Measurements from ENCODE around the gene PRKCD.
"Not testable (repeated sequence)": the region's sequence is repeated elsewhere in the genome, so short reads cannot be mapped to it uniquely, and the experiment has no call there.

PRKCD gene

DNA sequence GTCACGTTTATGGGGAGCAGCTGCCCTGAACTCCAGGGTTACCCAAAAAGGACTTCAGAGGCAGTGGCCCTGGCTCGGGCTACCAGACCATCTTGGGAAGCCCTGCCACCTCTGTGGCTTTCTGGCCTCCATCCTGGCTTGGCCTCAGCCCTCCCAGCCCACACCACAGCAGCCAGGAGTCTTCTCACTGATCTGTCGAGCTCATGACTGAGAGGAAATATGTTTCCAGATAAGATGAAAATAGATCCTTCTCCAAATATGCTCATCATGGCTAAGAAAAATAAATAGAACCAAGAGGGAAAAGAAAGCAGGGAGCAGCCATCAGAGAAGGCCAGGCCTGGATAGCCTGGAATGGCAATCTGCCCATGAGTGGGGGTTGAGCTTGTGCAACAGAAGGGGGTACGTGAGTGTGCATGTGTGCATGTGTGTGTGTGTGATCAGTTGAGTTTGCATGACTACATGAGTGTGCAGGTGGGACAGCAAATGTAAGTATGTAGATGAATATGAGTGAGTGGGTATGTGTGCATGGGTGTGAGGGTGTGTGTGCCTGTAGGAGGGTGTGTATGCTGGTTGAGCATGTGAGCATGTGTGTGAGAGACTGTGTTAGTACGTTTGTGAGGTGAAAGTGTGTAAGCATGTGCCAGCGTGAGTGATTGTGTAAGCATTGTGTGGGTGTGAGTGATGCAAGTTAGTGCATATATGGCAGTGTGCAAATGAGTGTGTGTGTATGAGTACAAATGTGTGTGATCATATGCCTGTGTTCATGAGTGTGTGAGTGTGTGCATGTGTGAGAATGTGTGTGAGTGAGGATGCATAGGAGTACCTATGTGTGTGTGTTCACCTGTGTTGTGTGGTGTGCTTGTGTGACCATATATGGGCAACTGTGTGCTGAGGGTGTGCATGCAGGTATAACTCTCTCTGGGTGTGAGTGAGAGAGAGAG, 20.8 kb upstream of the PRKCD start:
- no peak for DNase-seq (ENCODE audit: low read depth in 2 of 2)

DNA sequence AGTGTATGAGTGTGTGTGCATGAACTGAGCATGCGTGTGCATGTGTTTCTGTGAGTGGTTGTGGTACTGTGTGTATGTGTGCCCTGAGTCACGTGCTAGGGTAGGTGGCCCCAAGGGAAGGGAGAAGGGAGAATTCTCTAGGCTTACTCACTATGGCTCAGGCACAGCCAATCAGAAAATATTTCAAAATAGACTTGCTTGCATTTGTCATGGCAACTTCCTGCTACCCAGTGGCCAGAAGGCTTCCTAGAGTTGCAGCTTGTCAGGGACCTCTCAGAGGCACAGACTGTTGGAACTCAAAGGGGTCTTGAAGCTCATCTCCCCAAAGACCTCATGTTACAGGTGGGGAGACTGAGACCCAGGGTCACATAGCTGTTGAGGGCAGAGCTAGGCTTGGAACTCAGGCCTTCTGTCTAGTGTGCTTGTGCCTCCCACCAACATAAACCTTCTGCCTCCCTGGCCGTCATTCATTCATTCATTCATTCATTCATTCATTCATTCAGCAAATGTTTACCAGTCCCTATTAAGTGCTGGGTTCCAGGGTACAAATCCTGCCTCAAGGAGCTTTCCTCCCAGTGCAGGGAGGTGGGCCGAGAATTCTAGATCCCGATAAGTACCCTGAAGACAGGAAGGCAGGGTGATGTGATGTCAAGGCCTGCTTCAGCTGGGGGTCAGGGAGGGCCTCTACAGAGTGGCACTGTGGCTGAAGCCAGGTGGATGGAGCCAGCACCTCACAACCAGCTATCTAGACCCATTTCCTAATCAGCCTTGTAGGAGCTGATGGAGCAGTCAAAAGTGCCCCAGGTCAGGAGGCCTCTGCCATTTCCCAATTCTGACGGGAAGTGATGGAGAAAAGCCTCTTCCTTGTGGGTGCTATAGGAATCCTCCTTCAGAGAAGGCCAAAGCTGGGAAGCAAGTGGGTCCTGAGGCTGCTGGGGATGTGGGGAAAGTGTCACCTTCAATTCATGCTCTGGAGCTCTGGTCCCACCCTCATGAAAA, 19.9 kb upstream of the PRKCD start:
- DNase-seq (ENCODE audit: low read depth in 2 of 2): no peak

GRCh38 chr3:53142986-53143385, 18.0 kb upstream of the PRKCD start:
- no peak for DNase-seq (ENCODE audit: low read depth in 2 of 2)

- DNase-seq (ENCODE audit: low read depth in 2 of 2): no peak
Measured at GRCh38 chr3:53144446-53144845, 16.6 kb upstream of the PRKCD start.

DNA sequence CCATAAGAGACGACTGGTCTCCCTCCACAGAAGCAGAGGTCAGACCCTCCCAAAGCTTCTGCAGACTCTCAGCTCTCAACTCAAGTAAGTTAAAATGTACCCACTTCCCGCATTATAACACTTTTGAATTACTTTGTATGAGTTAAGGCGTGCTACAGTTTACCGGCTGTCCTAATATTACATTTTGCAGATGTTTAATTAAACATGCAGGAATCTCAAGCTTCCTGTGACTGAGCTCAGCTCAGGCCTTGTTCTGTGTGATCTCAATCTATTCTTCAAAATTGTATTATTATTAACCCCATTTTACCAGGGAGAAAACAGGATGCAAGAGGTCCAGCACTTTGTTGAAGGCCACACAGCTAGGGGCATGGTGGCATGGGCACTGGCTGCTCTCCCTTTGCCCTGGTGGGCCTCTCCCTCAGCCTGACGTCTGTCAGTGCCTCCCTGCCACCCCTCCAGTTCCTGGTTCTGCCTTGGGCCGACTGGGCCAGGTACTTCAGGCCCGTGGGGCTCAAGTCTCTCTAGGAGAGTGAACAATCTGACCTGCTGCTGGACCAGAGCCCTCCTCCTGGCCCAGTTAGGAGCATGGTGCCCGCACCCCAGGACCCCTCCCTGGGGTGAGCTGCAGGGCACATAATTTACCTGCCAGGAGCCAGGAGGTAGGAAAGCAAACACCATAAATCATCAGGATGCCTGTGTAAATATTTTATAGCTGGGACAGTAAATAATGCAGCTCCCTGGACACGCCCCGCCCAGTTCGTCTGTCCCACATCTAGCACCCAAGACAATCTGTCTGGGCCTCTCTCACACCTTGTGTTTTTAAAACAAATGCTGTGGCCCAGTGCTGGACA, 15.9 kb upstream of the PRKCD start:
- DNase-seq (ENCODE audit: low read depth in 2 of 2): no peak

DNA sequence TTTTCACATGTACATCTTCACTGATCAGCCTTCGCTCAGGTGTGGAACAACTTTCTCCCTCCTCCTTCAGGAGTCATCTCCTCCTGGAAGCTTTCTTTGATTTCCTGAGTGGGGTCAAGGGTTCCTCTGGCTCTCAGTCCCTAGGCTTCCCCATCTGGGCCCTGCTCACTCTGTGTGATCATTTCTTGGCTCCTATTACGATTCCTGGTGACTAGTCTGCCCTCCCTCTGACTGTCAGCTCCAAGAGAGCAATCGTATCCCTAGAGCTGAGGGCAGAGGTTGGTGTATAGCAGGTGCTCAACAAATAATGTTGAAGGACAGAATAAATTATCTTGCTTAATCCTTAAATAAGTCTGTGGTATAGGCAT, 15.3 kb upstream of the PRKCD start:
- no peak for DNase-seq (ENCODE audit: low read depth in 2 of 2)

DNA sequence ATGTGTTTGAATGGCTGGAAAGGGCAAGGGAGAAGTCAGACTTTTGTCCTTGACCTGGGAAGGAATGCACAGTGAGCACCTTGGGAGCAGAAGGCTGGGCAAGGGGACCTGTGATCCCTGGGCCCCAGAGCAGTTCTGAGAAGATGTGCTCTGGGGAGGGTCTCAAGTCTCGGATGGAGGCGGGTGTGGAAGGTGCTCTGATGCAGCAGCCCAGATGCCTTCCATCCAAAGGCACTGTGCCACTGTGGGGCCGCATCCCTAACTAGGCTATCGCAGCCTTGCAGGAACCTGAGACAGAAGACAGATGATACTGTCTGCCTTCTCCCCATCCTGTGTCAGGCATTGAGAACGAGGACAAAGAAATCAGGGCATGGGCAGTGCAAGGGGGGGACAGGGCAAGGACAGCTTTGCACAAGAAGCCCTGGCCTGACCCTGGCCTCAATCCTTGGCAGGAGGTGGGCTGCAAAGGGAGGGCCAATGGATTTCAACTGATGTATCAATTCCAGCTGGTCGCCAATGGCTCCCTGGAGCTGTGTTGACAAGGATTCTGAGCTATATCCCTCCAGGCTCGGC, 14.6 kb upstream of the PRKCD start:
- DNase-seq (ENCODE audit: low read depth in 2 of 2): no peak

GRCh38 chr3:53147151-53147902, 13.7 kb upstream of the PRKCD start:
- no peak for DNase-seq (ENCODE audit: low read depth in 2 of 2)

- DNase-seq (ENCODE audit: low read depth in 2 of 2): no peak
Measured at GRCh38 chr3:53147903-53148400, 13.1 kb upstream of the PRKCD start.

GRCh38 chr3:53149006-53149690, 11.9 kb upstream of the PRKCD start:
- DNase-seq (ENCODE audit: low read depth in 2 of 2): no peak

GRCh38 chr3:53149699-53150098, 11.3 kb upstream of the PRKCD start:
- DNase-seq (ENCODE audit: low read depth in 2 of 2): no peak

GRCh38 chr3:53150247-53151085, 10.5 kb upstream of the PRKCD start:
- DNase-seq (ENCODE audit: low read depth in 2 of 2): no peak

GRCh38 chr3:53151086-53151438, 9.9 kb upstream of the PRKCD start:
- not testable (repeated sequence) for DNase-seq (ENCODE audit: low read depth in 2 of 2)

GRCh38 chr3:53151465-53151864, 9.5 kb upstream of the PRKCD start:
- DNase-seq (ENCODE audit: low read depth in 2 of 2): no peak

- DNase-seq (ENCODE audit: low read depth in 2 of 2): no peak
Measured at GRCh38 chr3:53151870-53152660, 8.9 kb upstream of the PRKCD start.

DNA sequence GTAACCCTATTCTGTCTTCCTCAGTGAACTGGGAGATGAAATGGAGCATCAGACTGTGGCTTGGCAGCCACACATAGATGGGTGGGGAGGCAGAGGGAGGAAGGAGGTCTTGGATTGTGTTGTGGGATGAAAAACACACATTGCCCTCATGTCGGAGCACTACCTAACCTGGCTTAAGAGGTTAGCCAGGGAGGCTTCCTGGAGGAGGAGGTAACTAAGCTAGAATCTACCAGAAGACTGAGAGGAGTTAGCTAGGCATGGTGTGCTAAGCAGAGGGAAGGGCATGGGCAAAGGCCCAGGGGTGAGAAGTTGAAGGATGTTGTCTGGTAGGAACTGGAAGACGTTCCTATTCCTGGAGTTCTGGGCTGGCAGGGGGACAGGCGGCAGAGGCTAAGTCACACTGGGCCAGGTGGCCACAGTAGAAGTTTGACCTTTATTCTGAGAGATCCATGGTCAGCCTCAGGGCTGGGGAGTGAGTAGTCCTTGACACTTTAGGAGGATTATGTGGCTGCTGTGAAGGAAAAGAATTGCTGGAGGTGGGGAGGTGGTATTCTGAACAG, 7.7 kb upstream of the PRKCD start:
- DNase-seq (ENCODE audit: low read depth in 2 of 2): no peak

DNA sequence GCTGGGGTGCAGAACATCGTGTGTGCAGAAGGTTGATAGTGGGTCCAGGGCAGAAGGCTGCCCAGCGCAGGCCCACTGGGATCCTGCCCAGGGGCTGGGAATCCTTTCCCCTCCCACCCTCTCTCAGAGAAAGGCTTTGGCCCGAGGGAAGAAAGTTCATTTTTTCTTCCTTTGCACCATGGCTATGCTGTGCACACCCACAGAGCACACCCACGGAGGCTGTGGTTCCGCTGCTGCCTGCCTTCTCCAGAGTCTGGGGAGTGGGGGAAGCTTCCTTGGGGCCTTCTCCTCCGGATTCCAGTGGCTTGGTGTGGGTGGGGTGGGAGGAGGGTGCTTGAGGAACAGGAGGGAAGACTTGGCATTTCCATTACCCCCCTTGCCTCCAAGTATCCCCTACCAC, 7.0 kb upstream of the PRKCD start:
- no peak for DNase-seq (ENCODE audit: low read depth in 2 of 2)

DNA sequence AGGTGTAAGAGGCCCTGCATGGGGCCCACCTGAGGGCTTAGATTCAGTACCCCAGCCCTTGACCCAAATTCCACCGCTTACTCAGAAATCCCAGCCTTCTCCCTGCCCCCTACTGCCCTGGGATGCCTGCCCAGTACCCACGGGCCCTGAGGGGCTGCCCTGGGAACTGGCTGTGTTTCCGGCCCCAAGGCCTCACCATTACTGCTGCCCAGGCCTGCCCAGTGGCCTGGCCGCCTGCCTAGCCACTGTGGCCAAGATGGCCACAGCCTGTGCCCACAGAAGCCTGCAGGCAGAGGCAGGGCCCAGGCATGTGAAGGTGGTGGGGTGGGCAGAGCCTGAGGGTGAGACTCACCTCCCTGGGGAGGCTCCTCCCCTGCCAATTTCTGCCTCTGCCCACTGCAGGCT, 6.1 kb upstream of the PRKCD start:
- DNase-seq (ENCODE audit: low read depth in 2 of 2): no peak

Measured in stimulated activated CD8-positive, alpha-beta memory T cell treated with anti-CD3 and anti-CD28 coated beads, Interleukin-15, amount 100 ng/mL, for 4 hours (primary cell).